ENCODE results near the gene CHTOP. TPM values are rescaled to one million over a fixed set of nuclear protein-coding genes. Genes with fewer than 3 reads are reported as not detected.

The CHTOP gene
- total and polyA plus RNA-seq, 4 donors: 51.2 to 76.6 (median 58.4) TPM

- Histone ChIP-seq H3K27ac (ENCODE audit: low read depth in 1 of 2, low read length in 1 of 2) (peak overlapping the region; percentile 75 to 87), H3K9ac (ENCODE audit: insufficient read depth in 1 of 2, low read length in 2 of 2) (peak overlapping the region; percentile 43 to 95), H3K4me3 (peak overlapping the region; percentile 15), H3K27me3 (ENCODE audit: control insufficient read depth in 3 of 3, insufficient read depth in 3 of 3, low read length in 2 of 3) (no peaks in the 10 kb centered on the region), H3K36me3 (ENCODE audit: control insufficient read depth in 4 of 4, insufficient read depth in 4 of 4, low read length in 4 of 4) (peaks cover 0 to 6% (median 1%) of the 10 kb centered on the region in 4 donors), H3K4me1 (ENCODE audit: control insufficient read depth in 5 of 5, insufficient read depth in 5 of 5, low read length in 5 of 5) (peaks cover 11 to 63% (median 33%) of the 10 kb centered on the region in 5 donors), H3K9me3 (ENCODE audit: control insufficient read depth in 4 of 4, insufficient read depth in 3 of 4, low read length in 3 of 4) (no peaks in the 10 kb centered on the region)
- TF ChIP-seq CTCF (IDR thresholded peaks at IDR 0.05; ENCODE audit: control extremely low read depth, extremely low read depth): no peak
- ATAC-seq (ENCODE audit: insufficient read depth, low FRiP score) (no peak), DNase-seq (peak in 2 of 3 donors; percentile 38 to 47)
- WGBS, 2 donors: 67 to 81% methylated on average over 11 of the region's 11 CpGs
Observed at GRCh38 chr1:153612111-153612754, 21.6 kb upstream of the CHTOP start.

- no peaks in the 10 kb centered on the region for H3K27me3 ChIP-seq (ENCODE audit: control insufficient read depth in 3 of 3, insufficient read depth in 3 of 3, low read length in 2 of 3)
Observed at GRCh38 chr1:153612755-153613331, 21.0 kb upstream of the CHTOP start, which contains the start of gene S100A16. Gene S100A16, minus strand, starts transcription at chr1:153613137. Its CDS starts 4,986 bp downstream, at chr1:153608151.

DNA sequence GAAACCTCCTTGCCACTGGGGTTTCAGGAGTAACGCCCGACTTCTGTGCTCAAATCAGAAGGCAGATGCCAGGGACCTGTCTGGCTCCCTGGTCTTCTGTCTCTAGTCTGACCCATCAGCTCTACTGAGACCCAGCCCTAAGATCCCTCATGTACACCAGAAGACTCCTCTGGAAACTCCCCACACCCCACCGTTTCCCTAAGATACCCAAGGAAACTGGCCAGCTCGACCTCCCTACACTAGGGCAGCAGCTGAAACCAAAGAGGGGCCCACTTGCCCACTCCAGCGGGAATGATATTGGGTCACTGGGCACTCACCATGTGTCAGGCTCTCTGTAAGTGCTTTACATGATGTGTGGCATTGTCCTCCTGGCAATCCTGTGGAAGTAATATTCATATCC is 20.5 kb upstream of the CHTOP start:
- peak overlapping the region; percentile 75 to 87 for H3K27ac ChIP-seq (ENCODE audit: low read depth in 1 of 2, low read length in 1 of 2)
- H3K4me1 ChIP-seq (ENCODE audit: control insufficient read depth in 5 of 5, insufficient read depth in 5 of 5, low read length in 5 of 5): peaks cover 11 to 56% (median 30%) of the 10 kb centered on the region in 5 donors
- H3K27me3 ChIP-seq (ENCODE audit: control insufficient read depth in 3 of 3, insufficient read depth in 3 of 3, low read length in 2 of 3): no peaks in the 10 kb centered on the region
- H3K36me3 ChIP-seq (ENCODE audit: control insufficient read depth in 4 of 4, insufficient read depth in 4 of 4, low read length in 4 of 4): no peaks in the 10 kb centered on the region
- H3K4me3 ChIP-seq: no peak overlapping the region
- no peak for TF ChIP-seq CTCF (IDR thresholded peaks at IDR 0.05; ENCODE audit: control extremely low read depth, extremely low read depth)
- no peaks in the 10 kb centered on the region for H3K9me3 ChIP-seq (ENCODE audit: control insufficient read depth in 4 of 4, insufficient read depth in 3 of 4, low read length in 3 of 4)
- DNase-seq: no peak
- peak overlapping the region in 1 of 2 donors; percentile 17 for H3K9ac ChIP-seq (ENCODE audit: insufficient read depth in 1 of 2, low read length in 2 of 2)
- WGBS, 2 donors: 80 to 89% methylated on average over 5 of the region's 5 CpGs
- ATAC-seq (ENCODE audit: insufficient read depth, low FRiP score): no peak

More at GRCh38 chr1:153612755-153613331, 21.0 kb upstream of the CHTOP start, which contains the start of gene S100A16:
- Histone ChIP-seq H3K27ac (ENCODE audit: low read depth in 1 of 2, low read length in 1 of 2) (peak within 1 kb of the TSS; percentile 75 to 87), H3K4me1 (ENCODE audit: control insufficient read depth in 5 of 5, insufficient read depth in 5 of 5, low read length in 5 of 5) (peaks cover 11 to 62% (median 36%) of the 10 kb centered on the region in 5 donors), H3K9me3 (ENCODE audit: control insufficient read depth in 4 of 4, insufficient read depth in 3 of 4, low read length in 3 of 4) (no peaks in the 10 kb centered on the region), H3K4me3 (peak within 1 kb of the TSS; percentile 15), H3K36me3 (ENCODE audit: control insufficient read depth in 4 of 4, insufficient read depth in 4 of 4, low read length in 4 of 4) (peaks cover 0 to under 1% (median under 1%) of the 10 kb centered on the region in 4 donors), H3K9ac (ENCODE audit: insufficient read depth in 1 of 2, low read length in 2 of 2) (peak within 1 kb of the TSS; percentile 43 to 95)
- peak; percentile 61 for ATAC-seq (ENCODE audit: insufficient read depth, low FRiP score)
- DNase-seq: peak; percentile 76 to 82 (median 80)
- 63 to 65% methylated on average over 9 of the region's 9 CpGs for WGBS, 2 donors
- no peak for TF ChIP-seq CTCF (IDR thresholded peaks at IDR 0.05; ENCODE audit: control extremely low read depth, extremely low read depth)

Measured in lung (tissue), 12 donors.